Neuron (in vitro differentiated cells): ENCODE data around the gene DDX50.
A peak's percentile ranks its signal among the peaks of the same experiment; 100 is the strongest.
"Not testable (repeated sequence)": the region's sequence is repeated elsewhere in the genome, so short reads cannot be mapped to it uniquely, and the experiment has no call there.

Experiments used
- H2AFZ ChIP-seq: one replicate; pipeline ENCODE4 v1.6.1; 2013; ENCODE audit warnings: low read depth, mild to moderate bottlenecking, inconsistent platforms, low read length, moderate library complexity
- H3K27me3 ChIP-seq: one replicate; pipeline ENCODE4 v1.6.1; 2013; ENCODE audit warnings: low read length; ENCODE audit not compliant: insufficient read depth
- H3K36me3 ChIP-seq: one replicate; pipeline ENCODE4 v1.6.1; 2013; ENCODE audit warnings: low read length; ENCODE audit not compliant: insufficient read depth
- H3K4me1 ChIP-seq: one replicate; pipeline ENCODE4 v1.6.1; 2013; ENCODE audit warnings: low read length; ENCODE audit not compliant: insufficient read depth
- H3K4me3 ChIP-seq: 2 replicates; pipeline ENCODE4 v1.5.1; 2013; ENCODE audit warnings: mild to moderate bottlenecking, low read length, moderate library complexity
- H3K9me3 ChIP-seq: one replicate; pipeline ENCODE4 v1.6.1; 2013; ENCODE audit warnings: low read length

The DDX50 gene

DNA sequence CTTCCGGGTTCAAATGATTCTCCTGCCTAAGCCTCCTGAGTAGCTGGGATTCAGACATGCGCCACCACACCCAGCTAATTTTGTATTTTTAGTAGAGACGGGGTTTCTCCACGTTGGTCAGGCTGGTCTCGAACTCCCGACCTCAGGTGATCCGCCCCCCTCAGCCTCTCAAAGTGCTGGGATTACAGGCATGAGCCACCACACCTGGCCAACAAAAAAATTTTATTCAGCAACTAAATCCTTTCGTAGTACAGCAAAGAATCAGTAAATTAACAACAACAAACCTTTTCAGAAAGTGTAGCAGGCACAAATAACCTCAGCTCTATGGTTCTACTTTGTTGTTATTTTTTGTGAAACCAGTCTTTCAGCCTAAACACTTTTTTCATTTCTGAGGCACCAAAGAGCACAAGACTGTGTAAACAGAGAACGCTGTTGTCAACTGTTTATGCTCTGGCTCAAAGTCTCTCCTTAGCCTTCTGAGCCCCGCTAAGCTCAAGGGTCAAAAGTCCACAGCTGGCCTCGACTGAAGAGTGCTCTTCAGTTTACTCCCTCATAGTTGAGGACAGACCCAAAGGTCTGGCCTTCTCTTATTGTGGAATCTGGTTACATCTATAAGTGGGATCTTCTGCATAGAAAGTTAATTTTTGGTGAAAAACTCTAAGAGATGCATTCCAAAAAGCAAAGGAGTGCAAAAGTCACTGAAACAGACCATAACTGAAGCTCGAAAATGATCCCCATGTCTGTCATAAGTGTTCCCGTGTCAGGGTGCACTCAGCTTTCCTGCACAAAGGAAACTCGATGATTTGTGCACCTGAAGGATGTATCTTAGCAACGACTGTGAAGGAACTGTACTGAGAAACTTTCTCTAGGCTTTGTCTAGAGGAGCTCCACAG lies 24.6 kb upstream of the DDX50 start:
- Histone ChIP-seq H3K27me3 (no peaks in the 10 kb centered on the region), H3K9me3 (no peaks in the 10 kb centered on the region), H3K4me3 (peak overlapping the region; percentile 10), H3K4me1 (peaks cover 35% of the 10 kb centered on the region), H3K36me3 (no peaks in the 10 kb centered on the region), H2AFZ (peak overlapping the region; percentile 28)

DNA sequence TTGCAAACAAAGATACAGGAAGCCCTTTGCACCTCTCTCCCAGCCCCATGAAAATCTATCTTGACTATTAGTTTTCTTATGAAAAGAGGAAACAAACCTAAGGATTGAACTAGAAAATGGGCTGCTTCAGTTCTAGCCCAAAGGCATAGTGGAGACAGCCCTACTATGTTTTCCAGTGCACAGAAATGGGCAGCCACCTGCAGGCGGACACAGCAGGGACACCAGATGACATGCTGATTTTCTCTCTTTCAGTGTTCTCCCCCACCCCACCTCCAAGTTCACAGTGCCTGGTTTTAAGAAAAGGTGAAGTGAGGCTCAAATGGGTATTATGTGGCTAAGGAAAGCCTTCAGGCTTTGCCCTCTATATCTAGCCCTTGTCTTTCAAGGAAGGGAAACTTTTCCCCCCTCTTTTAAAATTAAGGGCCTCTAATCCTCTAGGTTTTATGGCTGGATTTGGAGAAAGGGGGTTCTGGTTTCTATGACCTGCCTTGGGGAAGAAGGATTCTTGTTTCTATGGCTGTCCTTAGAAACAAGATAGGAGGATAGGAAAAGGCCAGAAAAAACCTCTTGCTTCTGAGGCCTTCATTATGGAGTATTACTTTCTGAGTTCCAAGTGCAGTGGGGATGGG lies 23.5 kb upstream of the DDX50 start:
- peaks cover 28% of the 10 kb centered on the region for H3K4me1 ChIP-seq
- H3K4me3 ChIP-seq: no peak overlapping the region
- H3K27me3 ChIP-seq: no peaks in the 10 kb centered on the region
- no peaks in the 10 kb centered on the region for H3K9me3 ChIP-seq
- peak overlapping the region; percentile 28 for H2AFZ ChIP-seq
- no peaks in the 10 kb centered on the region for H3K36me3 ChIP-seq

GRCh38 chr10:68878496-68878895 lies 22.6 kb upstream of the DDX50 start:
- H3K9me3 ChIP-seq: no peaks in the 10 kb centered on the region
- H3K4me1 ChIP-seq: peaks cover 28% of the 10 kb centered on the region
- no peaks in the 10 kb centered on the region for H3K27me3 ChIP-seq
- no peak overlapping the region for H3K4me3 ChIP-seq
- H3K36me3 ChIP-seq: no peaks in the 10 kb centered on the region
- H2AFZ ChIP-seq: no peak overlapping the region

DNA sequence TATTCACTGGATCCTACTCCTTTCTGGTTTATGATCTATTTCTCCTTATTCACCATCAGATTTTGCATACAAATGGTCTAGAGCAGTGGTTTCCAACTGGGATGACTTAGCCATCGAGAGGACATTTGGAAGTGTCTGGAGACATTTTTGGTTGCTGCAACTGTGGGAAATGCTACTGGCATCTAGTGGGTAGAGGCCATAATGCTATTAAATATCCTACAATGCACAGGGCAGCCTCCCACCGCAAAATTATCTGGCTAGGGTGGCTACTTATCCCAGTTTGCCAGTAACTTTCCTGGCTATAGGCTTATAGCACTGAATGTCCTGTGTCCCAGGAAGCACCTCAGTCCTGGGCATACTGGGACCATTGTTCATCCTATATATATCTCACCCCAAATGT lies 21.5 kb upstream of the DDX50 start:
- Histone ChIP-seq H3K4me1 (peaks cover 28% of the 10 kb centered on the region), H3K4me3 (no peak overlapping the region), H3K27me3 (no peaks in the 10 kb centered on the region), H3K9me3 (no peaks in the 10 kb centered on the region), H2AFZ (no peak overlapping the region), H3K36me3 (peaks cover 4% of the 10 kb centered on the region)

- H3K9me3 ChIP-seq: no peaks in the 10 kb centered on the region
- no peak overlapping the region for H3K4me3 ChIP-seq
- H3K4me1 ChIP-seq: peaks cover 28% of the 10 kb centered on the region
- peaks cover 4% of the 10 kb centered on the region for H3K36me3 ChIP-seq
- H2AFZ ChIP-seq: no peak overlapping the region
- no peaks in the 10 kb centered on the region for H3K27me3 ChIP-seq
Observed at GRCh38 chr10:68880181-68880580, 20.9 kb upstream of the DDX50 start.

GRCh38 chr10:68895041-68895440 lies 6.1 kb upstream of the DDX50 start:
- H3K4me1 ChIP-seq: peaks cover 3% of the 10 kb centered on the region
- H2AFZ ChIP-seq: no peak overlapping the region

DNA sequence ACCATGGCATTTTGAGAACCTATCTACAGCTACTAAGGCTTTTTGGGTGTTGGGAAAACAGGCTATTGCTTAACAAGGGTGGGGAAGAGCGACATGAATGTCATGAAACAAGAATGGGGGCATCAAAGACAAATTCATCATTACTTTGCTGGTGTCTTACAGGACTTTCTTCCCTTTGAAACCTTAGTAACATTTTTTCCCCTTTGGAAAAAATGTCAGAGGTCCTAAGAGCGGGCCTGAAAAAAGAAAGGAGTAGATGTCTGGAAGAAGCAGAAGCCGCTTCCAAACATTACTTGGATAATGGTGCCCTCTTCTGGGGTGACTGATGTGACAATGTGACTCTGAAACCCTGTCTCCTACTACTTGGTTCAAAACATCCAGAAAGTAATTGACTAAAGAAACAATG lies 3.8 kb upstream of the DDX50 start:
- peaks cover 14% of the 10 kb centered on the region for H3K4me1 ChIP-seq
- no peak overlapping the region for H2AFZ ChIP-seq
- no peaks in the 10 kb centered on the region for H3K9me3 ChIP-seq
- H3K4me3 ChIP-seq: no peak overlapping the region
- no peaks in the 10 kb centered on the region for H3K36me3 ChIP-seq
- H3K27me3 ChIP-seq: no peaks in the 10 kb centered on the region

More at GRCh38 chr10:68895041-68895440, 6.1 kb upstream of the DDX50 start:
- no peaks in the 10 kb centered on the region for H3K36me3 ChIP-seq
- H3K4me3 ChIP-seq: no peak overlapping the region
- no peaks in the 10 kb centered on the region for H3K9me3 ChIP-seq
- no peaks in the 10 kb centered on the region for H3K27me3 ChIP-seq

DNA sequence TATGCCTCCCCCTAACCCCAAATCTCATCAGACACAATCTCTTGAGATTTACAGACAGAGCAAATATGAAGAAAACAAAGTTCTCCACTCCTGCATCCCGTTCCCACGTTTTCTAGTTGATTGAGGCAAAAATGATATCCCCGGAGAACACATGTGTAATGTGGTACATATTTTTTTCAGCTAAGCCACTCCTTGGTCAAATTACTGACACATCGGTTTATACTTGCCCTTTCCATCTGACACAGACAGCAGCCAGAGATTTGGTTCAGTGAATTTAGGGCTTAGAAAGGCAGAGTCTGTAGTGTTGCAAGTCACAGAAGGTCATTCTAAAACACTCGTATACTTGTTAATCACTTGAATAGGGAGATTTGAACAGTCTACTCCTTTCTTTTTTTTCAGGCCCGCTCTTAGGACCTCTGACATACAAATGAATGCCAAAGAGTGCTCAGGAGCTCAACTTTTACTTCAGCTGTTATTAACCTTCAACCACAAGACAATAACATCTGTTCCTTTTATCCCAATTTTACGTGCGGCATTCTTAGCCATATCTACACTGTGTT lies 1.8 kb upstream of the DDX50 start:
- H3K4me1 ChIP-seq: peaks cover 20% of the 10 kb centered on the region
- no peak overlapping the region for H3K4me3 ChIP-seq
- no peak overlapping the region for H2AFZ ChIP-seq
- H3K36me3 ChIP-seq: no peaks in the 10 kb centered on the region
- no peaks in the 10 kb centered on the region for H3K27me3 ChIP-seq
- H3K9me3 ChIP-seq: no peaks in the 10 kb centered on the region

DNA sequence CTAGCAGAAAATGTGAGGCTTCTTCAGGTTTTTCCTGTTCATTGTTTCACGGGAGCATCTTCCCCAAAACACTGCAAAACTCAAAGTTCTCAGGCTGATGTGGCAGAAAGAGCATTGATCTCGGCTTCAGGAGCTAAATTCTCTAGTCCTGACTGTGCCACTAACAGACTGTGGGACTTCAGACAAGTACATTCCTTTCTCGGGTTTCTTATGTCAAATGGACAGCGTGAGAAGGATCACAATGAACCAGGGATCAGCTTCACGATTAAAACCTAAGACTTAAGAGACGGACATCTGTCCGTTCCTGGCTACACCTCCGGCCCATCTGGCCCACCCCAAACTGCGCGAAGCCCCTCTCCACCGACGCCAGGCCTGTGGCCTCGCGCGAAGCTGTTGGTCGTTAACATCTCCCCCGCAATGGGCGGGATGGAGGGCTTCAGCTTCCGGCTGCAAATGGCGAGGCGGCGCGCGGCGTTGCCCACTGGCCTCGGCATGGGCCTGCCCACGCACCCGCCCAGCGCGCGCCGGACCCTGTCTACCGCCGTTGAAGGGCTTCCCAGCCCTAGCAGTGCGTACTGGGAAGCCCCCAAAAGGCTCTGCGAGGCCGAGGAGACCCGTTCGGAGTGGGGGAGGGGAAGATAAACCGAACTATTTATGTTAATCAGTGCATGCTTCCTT lies 549 bp upstream of the DDX50 start:
- H3K9me3 ChIP-seq: no peaks in the 10 kb centered on the region
- H3K4me1 ChIP-seq: peaks cover 20% of the 10 kb centered on the region
- H3K4me3 ChIP-seq: peak overlapping the region; percentile 92
- no peaks in the 10 kb centered on the region for H3K27me3 ChIP-seq
- H2AFZ ChIP-seq: peak overlapping the region; percentile 24
- H3K36me3 ChIP-seq: no peaks in the 10 kb centered on the region

DNA sequence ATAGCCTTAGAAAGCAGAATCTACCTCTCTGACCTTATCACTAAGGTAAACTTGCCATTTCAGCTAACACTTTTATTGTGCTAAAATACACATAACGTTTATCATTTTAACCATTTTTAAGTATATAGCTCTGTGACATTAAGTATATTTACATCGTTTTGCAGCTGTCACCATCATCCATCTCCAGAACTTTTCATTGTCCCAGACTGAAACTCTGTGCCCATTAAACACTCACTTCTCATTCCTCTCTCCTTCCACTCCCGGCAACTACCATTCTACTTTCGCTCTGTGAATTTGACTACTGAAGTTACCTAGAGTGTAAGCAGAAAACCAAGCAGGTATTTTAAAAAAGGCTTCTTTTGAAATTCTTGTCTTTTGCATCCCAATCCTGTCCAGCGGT lies 1.3 kb downstream of the DDX50 start:
- peak overlapping the region; percentile 92 for H3K4me3 ChIP-seq
- no peaks in the 10 kb centered on the region for H3K27me3 ChIP-seq
- H3K9me3 ChIP-seq: no peaks in the 10 kb centered on the region
- no peak overlapping the region for H2AFZ ChIP-seq
- peaks cover 10% of the 10 kb centered on the region for H3K36me3 ChIP-seq
- peaks cover 20% of the 10 kb centered on the region for H3K4me1 ChIP-seq

DNA sequence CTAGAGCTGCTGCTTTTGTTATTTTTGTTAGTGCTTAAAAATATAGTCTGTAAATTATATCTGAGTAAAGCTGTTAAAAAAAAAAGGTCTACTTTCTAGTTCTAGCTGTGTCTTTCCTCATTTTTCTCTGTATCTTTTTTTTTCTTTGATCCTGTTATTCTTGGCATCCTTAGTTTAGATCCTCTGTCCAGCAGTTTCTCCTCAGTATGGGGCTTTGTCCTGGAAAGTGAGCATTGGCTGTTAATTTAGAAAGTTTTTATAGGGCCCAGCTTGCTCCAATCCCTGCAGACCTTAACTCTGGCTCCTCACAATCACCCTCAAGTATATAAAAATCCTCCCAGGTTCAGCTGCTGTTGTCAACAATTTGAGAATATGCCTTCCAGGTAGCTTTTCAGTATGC lies 23.5 kb downstream of the DDX50 start:
- Histone ChIP-seq H2AFZ (no peak overlapping the region), H3K36me3 (peaks cover 43% of the 10 kb centered on the region), H3K4me1 (no peaks in the 10 kb centered on the region)

GRCh38 chr10:68925489-68925888 lies 24.4 kb downstream of the DDX50 start:
- H3K36me3 ChIP-seq: peaks cover 44% of the 10 kb centered on the region
- H3K4me1 ChIP-seq: no peaks in the 10 kb centered on the region
- H3K4me3 ChIP-seq: no peak overlapping the region
- H3K9me3 ChIP-seq: no peaks in the 10 kb centered on the region
- no peak overlapping the region for H2AFZ ChIP-seq
- H3K27me3 ChIP-seq: no peaks in the 10 kb centered on the region

More for the DNA sequence above, 23.5 kb downstream of the DDX50 start:
- Histone ChIP-seq H3K4me3 (no peak overlapping the region), H3K9me3 (no peaks in the 10 kb centered on the region), H3K27me3 (no peaks in the 10 kb centered on the region)

- H2AFZ ChIP-seq, H3K9me3 ChIP-seq, H3K4me3 ChIP-seq, H3K4me1 ChIP-seq, H3K27me3 ChIP-seq: not testable (repeated sequence)
- peaks cover 51% of the 10 kb centered on the region for H3K36me3 ChIP-seq
Observed at GRCh38 chr10:68929157-68929556, 28.0 kb downstream of the DDX50 start.
